Spleen (tissue), 7 donors: ENCODE data around the gene MSI2.

ENCODE experiments used
- CTCF ChIP-seq, 11 experiments: fragments of 200-600 bp in 7 of 11; fragments of 450-650 bp in 4 of 11; sonication (generic) in 4 of 11; IDR thresholded peaks in 8 of 11; conservative IDR thresholded peaks in 3 of 11; 1 replicate in 7 of 11; 2 replicates in 4 of 11; pipeline versions ENCODE4 v1.4.0 to v1.8.0; 2016 to 2021; ENCODE audit warnings: antibody characterized with exemption in 11 of 11, inconsistent platforms in 4 of 11, mild to moderate bottlenecking in 1 of 11
- POLR2A ChIP-seq, 3 donors: fragments of 450-650 bp; IDR thresholded peaks; one replicate each; pipeline ENCODE4 v1.5.1; 2017; ENCODE audit warnings: antibody characterized with exemption in 3 of 3, mild to moderate bottlenecking in 1 of 3
- POLR2AphosphoS5 ChIP-seq, 3 donors: sonication (generic); formaldehyde crosslinking; IDR thresholded peaks; one replicate each; pipeline ENCODE4 v1.5.1; 2017; ENCODE audit warnings: antibody characterized with exemption in 3 of 3
- donor health status: DM: no; HTN: no; CAD: no; lungs with moderate emphysema.
- donor health status: DM: no; HTN: no; CAD: no.
- donor health status: DM: no; HTN: no; CAD: no.

GRCh38 chr17:57445772-57446472, 189.6 kb downstream of the MSI2 start:
- TF ChIP-seq CTCF (IDR thresholded peaks at IDR 0.05 in 8 of 11, conservative IDR thresholded peaks at IDR 0.05 in 3 of 11) (no peak), POLR2AphosphoS5 (IDR thresholded peaks at IDR 0.05) (no peak), POLR2A (IDR thresholded peaks at IDR 0.05) (no peak)
